ENCODE measurements around the gene TIMM17A.
A peak's percentile ranks its signal among the peaks of the same experiment; 100 is the strongest.

- TF ChIP-seq CTCF (IDR thresholded peaks at IDR 0.05) (no peak), POLR2A (IDR thresholded peaks at IDR 0.05) (peak in 1 of 4 donors; percentile 14), POLR2AphosphoS5 (IDR thresholded peaks at IDR 0.05) (no peak), EP300 (IDR thresholded peaks at IDR 0.05) (no peak)
Measured at GRCh38 chr1:201955729-201956143, 433 bp downstream of the TIMM17A start.
